T-helper 2 cell treated with Interferon-gamma antibody and Interleukin-4, amounts not matched to agents 100 ng/mL and 5 ng/mL, for 36 hours (primary cell): ENCODE results near the gene PPP1R2. TPM values are rescaled to one million over a fixed set of nuclear protein-coding genes. Genes with fewer than 3 reads are reported as not detected.
"Not testable (repeated sequence)": the region's sequence is repeated elsewhere in the genome, so short reads cannot be mapped to it uniquely, and the experiment has no call there.

Experiments used
- intact Hi-C: fragments of 100-400 bp; cut with micrococcal nuclease; formaldehyde crosslinking; loops from one replicate; pipeline ENCODE4 v1.15.1; 2023
- total RNA-seq: library from RNA; stranded (reverse); gene quantifications from 2 replicates; pipeline ENCODE4 v1.2.3, GENCODE V29; 2022

PPP1R2 gene
- total RNA-seq = 63.2 and 63.8 TPM in 2 replicates

GRCh38 chr3:195542698-195543499 is at the start of gene PPP1R2:
PPP1R2 (minus strand) TSS chr3:195543325; CDS start chr3:195543025, 300 bp downstream.
- intact Hi-C loops = loop anchor here (1.0 to 5.0 kb wide), 7 partner anchors 7 to 871 kb away; partner anchors contain the start of genes ACAP2, LSG1, TNK2 and XXYLT1

- intact Hi-C loops = no loop called here
Observed at GRCh38 chr3:195591852-195592251, 48.7 kb upstream of the PPP1R2 start.

- intact Hi-C loops = no loop called here
Observed at GRCh38 chr3:195591220-195591619, 48.1 kb upstream of the PPP1R2 start.

- intact Hi-C loops = not testable (repeated sequence)
Observed at GRCh38 chr3:195590381-195590780, 47.3 kb upstream of the PPP1R2 start.

- intact Hi-C loops = loop anchor here (5.0 kb wide), 1 partner anchor 47 kb away; the partner anchor contains the start of gene PPP1R2
Observed at GRCh38 chr3:195589796-195590195, 46.7 kb upstream of the PPP1R2 start.

- intact Hi-C loops = loop anchor here (5.0 kb wide), 1 partner anchor 46 kb away; the partner anchor contains the start of gene PPP1R2
Observed at GRCh38 chr3:195587824-195588223, 44.7 kb upstream of the PPP1R2 start.

- intact Hi-C loops = loop anchor here (5.0 kb wide), 1 partner anchor 45 kb away; the partner anchor contains the start of gene PPP1R2
Observed at GRCh38 chr3:195587406-195587805, 44.3 kb upstream of the PPP1R2 start.

GRCh38 chr3:195584543-195584870 is 41.4 kb upstream of the PPP1R2 start:
- intact Hi-C loops = no loop called here

GRCh38 chr3:195583831-195584542 is 40.9 kb upstream of the PPP1R2 start, which contains the start of gene APOD:
APOD (minus strand) TSS chr3:195583940; CDS start chr3:195579461, 4,479 bp downstream.
- intact Hi-C loops = no loop called here

- intact Hi-C loops = no loop called here
Observed at GRCh38 chr3:195582947-195583346, 39.8 kb upstream of the PPP1R2 start.

- intact Hi-C loops = no loop called here
Observed at GRCh38 chr3:195580744-195581443, 37.8 kb upstream of the PPP1R2 start.

GRCh38 chr3:195579281-195579680 is 36.2 kb upstream of the PPP1R2 start:
- intact Hi-C loops = no loop called here

- intact Hi-C loops = no loop called here
Observed at GRCh38 chr3:195578565-195578964, 35.4 kb upstream of the PPP1R2 start.

- intact Hi-C loops = no loop called here
Observed at GRCh38 chr3:195577645-195578177, 34.6 kb upstream of the PPP1R2 start.

GRCh38 chr3:195574497-195575304 is 31.6 kb upstream of the PPP1R2 start:
- intact Hi-C loops = no loop called here

- intact Hi-C loops = no loop called here
Observed at GRCh38 chr3:195573611-195574496, 30.7 kb upstream of the PPP1R2 start.

- intact Hi-C loops = no loop called here
Observed at GRCh38 chr3:195571361-195571760, 28.2 kb upstream of the PPP1R2 start.

- intact Hi-C loops = no loop called here
Observed at GRCh38 chr3:195570912-195571311, 27.8 kb upstream of the PPP1R2 start.

GRCh38 chr3:195570344-195570743 is 27.2 kb upstream of the PPP1R2 start:
- intact Hi-C loops = no loop called here
